Choroid plexus epithelial cell (primary cell): ENCODE results near the gene POU2F3.

Experiments
- DNase-seq: peaks from one replicate; pipeline ENCODE4 v3.0.0-alpha.2; 2010; ENCODE audit warnings: low read depth
- H3K4me3 ChIP-seq: 2 replicates; pipeline ENCODE4 v1.5.1; 2011; ENCODE audit warnings: low read depth, mild to moderate bottlenecking, control low read depth, low read length, moderate library complexity
- CTCF ChIP-seq: conservative IDR thresholded peaks from 2 replicates; pipeline ENCODE4 v1.5.1; 2011; ENCODE audit warnings: low read depth, mild to moderate bottlenecking, control low read depth, inconsistent platforms, low read length, moderate library complexity

POU2F3 gene

GRCh38 chr11:120216426-120217102 is 23.4 kb upstream of the POU2F3 start:
- H3K4me3 ChIP-seq, result no peak overlapping the region
- no peak for DNase-seq
- TF ChIP-seq CTCF, result no peak

- no peak for TF ChIP-seq CTCF
Observed at GRCh38 chr11:120217526-120217925, 22.4 kb upstream of the POU2F3 start.

GRCh38 chr11:120217941-120218694 is 21.8 kb upstream of the POU2F3 start:
- DNase-seq, result no peak
- no peak overlapping the region for H3K4me3 ChIP-seq
- no peak for TF ChIP-seq CTCF

More at GRCh38 chr11:120217526-120217925, 22.4 kb upstream of the POU2F3 start:
- DNase-seq, result no peak
- no peak overlapping the region for H3K4me3 ChIP-seq

- no peak for DNase-seq
- no peak for TF ChIP-seq CTCF
- H3K4me3 ChIP-seq, result no peak overlapping the region
Observed at GRCh38 chr11:120218695-120219033, 21.3 kb upstream of the POU2F3 start.

- no peak for TF ChIP-seq CTCF
Observed at GRCh38 chr11:120219232-120219937, 20.6 kb upstream of the POU2F3 start.

GRCh38 chr11:120219938-120220746 is 19.8 kb upstream of the POU2F3 start:
- no peak for TF ChIP-seq CTCF
- H3K4me3 ChIP-seq, result no peak overlapping the region
- no peak for DNase-seq

More at GRCh38 chr11:120219232-120219937, 20.6 kb upstream of the POU2F3 start:
- H3K4me3 ChIP-seq, result no peak overlapping the region
- DNase-seq, result no peak
